MG63 (cell line): Measurements from ENCODE around the gene SAMD9. TPM values are rescaled to one million over a fixed set of nuclear protein-coding genes. Genes with fewer than 3 reads are reported as not detected.
A peak's percentile ranks its signal among the peaks of the same experiment; 100 is the strongest.
"Not testable (repeated sequence)": the region's sequence is repeated elsewhere in the genome, so short reads cannot be mapped to it uniquely, and the experiment has no call there.

Experiments used
- DNase-seq: peaks from one replicate; pipeline ENCODE4 v3.0.0-alpha.2; 2020
- H3K27me3 ChIP-seq: fragments of 250-450 bp; sonication (Bioruptor Pico); 2 replicates; pipeline ENCODE4 v1.5.1; 2020; ENCODE audit warnings: mild to moderate bottlenecking, moderate library complexity
- H3K36me3 ChIP-seq: fragments of 250-450 bp; sonication (Bioruptor Pico); 2 replicates; pipeline ENCODE4 v1.5.1; 2020; ENCODE audit warnings: mild to moderate bottlenecking, moderate library complexity
- H3K4me3 ChIP-seq: fragments of 250-450 bp; sonication (Bioruptor Pico); 2 replicates; pipeline ENCODE4 v1.5.1; 2020; ENCODE audit warnings: mild to moderate bottlenecking, moderate library complexity
- H3K9me3 ChIP-seq: fragments of 250-450 bp; sonication (Bioruptor Pico); 2 replicates; pipeline ENCODE4 v1.5.1; 2020; ENCODE audit warnings: mild to moderate bottlenecking, moderate library complexity
- total RNA-seq: library from RNA; depleted of rRNA; stranded (reverse); fragments of >200 nt; shearing (Covaris generic); gene quantifications from 2 replicates; pipeline ENCODE4 v1.2.3, GENCODE V29; 2014; ENCODE audit warnings: low replicate concordance

Gene SAMD9
- total RNA-seq, 1 experiment from 2014 or later, result 3.8 TPM

GRCh38 chr7:93133005-93133404 is 15.2 kb upstream of the SAMD9 start:
- no peak for DNase-seq
- H3K4me3 ChIP-seq, result no peak overlapping the region
- no peaks in the 10 kb centered on the region for H3K9me3 ChIP-seq
- no peaks in the 10 kb centered on the region for H3K27me3 ChIP-seq
- peaks cover 8% of the 10 kb centered on the region; the same call in 1 of the 2 replicates for H3K36me3 ChIP-seq

- Histone ChIP-seq H3K9me3 (no peaks in the 10 kb centered on the region), H3K27me3 (no peaks in the 10 kb centered on the region), H3K4me3 (no peak overlapping the region), H3K36me3 (peaks cover 8% of the 10 kb centered on the region; the same call in 1 of the 2 replicates)
- DNase-seq, result no peak
Observed at GRCh38 chr7:93132216-93132615, 14.4 kb upstream of the SAMD9 start.

GRCh38 chr7:93126954-93127353 is 9.2 kb upstream of the SAMD9 start:
- not testable (repeated sequence) for DNase-seq, H3K27me3 ChIP-seq, H3K9me3 ChIP-seq, H3K36me3 ChIP-seq, H3K4me3 ChIP-seq

GRCh38 chr7:93123532-93123931 is 5.8 kb upstream of the SAMD9 start:
- not testable (repeated sequence) for H3K36me3 ChIP-seq, H3K9me3 ChIP-seq, H3K27me3 ChIP-seq, DNase-seq, H3K4me3 ChIP-seq

GRCh38 chr7:93120592-93121549 is 3.1 kb upstream of the SAMD9 start:
- H3K27me3 ChIP-seq, result no peaks in the 10 kb centered on the region
- no peak overlapping the region for H3K4me3 ChIP-seq
- DNase-seq, result no peak
- no peaks in the 10 kb centered on the region for H3K36me3 ChIP-seq
- H3K9me3 ChIP-seq, result no peaks in the 10 kb centered on the region

- DNase-seq, result peak; percentile 61
Observed at GRCh38 chr7:93119191-93119905, 1.6 kb upstream of the SAMD9 start.

GRCh38 chr7:93117327-93117726 is 452 bp downstream of the SAMD9 start:
- peaks cover 2% of the 10 kb centered on the region; the same call in 1 of the 2 replicates for H3K36me3 ChIP-seq
- H3K27me3 ChIP-seq, result no peaks in the 10 kb centered on the region
- peak overlapping the region; percentile 52 for H3K4me3 ChIP-seq
- H3K9me3 ChIP-seq, result no peaks in the 10 kb centered on the region
- no peak for DNase-seq

More at GRCh38 chr7:93119191-93119905, 1.6 kb upstream of the SAMD9 start:
- H3K4me3 ChIP-seq, result no peak overlapping the region
- no peaks in the 10 kb centered on the region for H3K9me3 ChIP-seq
- no peaks in the 10 kb centered on the region for H3K27me3 ChIP-seq
- peaks cover 1% of the 10 kb centered on the region; the same call in 1 of the 2 replicates for H3K36me3 ChIP-seq

- peak overlapping the region; percentile 52 for H3K4me3 ChIP-seq
- peaks cover 2% of the 10 kb centered on the region; the same call in 1 of the 2 replicates for H3K36me3 ChIP-seq
Observed at GRCh38 chr7:93115796-93116195, 2.0 kb downstream of the SAMD9 start.

GRCh38 chr7:93108003-93108402 is 9.8 kb downstream of the SAMD9 start:
- Histone ChIP-seq H3K4me3 (no peak overlapping the region), H3K9me3 (no peaks in the 10 kb centered on the region), H3K36me3 (peaks cover 14% of the 10 kb centered on the region), H3K27me3 (no peaks in the 10 kb centered on the region)
- DNase-seq, result no peak

More at GRCh38 chr7:93115796-93116195, 2.0 kb downstream of the SAMD9 start:
- DNase-seq, result no peak
- Histone ChIP-seq H3K27me3 (no peaks in the 10 kb centered on the region), H3K9me3 (no peaks in the 10 kb centered on the region)

GRCh38 chr7:93097388-93097787 is 20.4 kb downstream of the SAMD9 start:
- no peak for DNase-seq
- Histone ChIP-seq H3K27me3 (no peaks in the 10 kb centered on the region), H3K9me3 (no peaks in the 10 kb centered on the region), H3K36me3 (no peaks in the 10 kb centered on the region), H3K4me3 (no peak overlapping the region)

GRCh38 chr7:93092757-93093370 is 24.9 kb downstream of the SAMD9 start:
- DNase-seq, result no peak
- no peaks in the 10 kb centered on the region for H3K9me3 ChIP-seq
- no peak overlapping the region for H3K4me3 ChIP-seq
- H3K36me3 ChIP-seq, result no peaks in the 10 kb centered on the region
- no peaks in the 10 kb centered on the region for H3K27me3 ChIP-seq

GRCh38 chr7:93073357-93073756 is 44.4 kb downstream of the SAMD9 start:
- H3K4me3 ChIP-seq, H3K9me3 ChIP-seq, DNase-seq, H3K36me3 ChIP-seq, H3K27me3 ChIP-seq: not testable (repeated sequence)

- Histone ChIP-seq H3K9me3 (no peaks in the 10 kb centered on the region), H3K4me3 (no peak overlapping the region), H3K27me3 (no peaks in the 10 kb centered on the region), H3K36me3 (no peaks in the 10 kb centered on the region)
- DNase-seq, result no peak
Observed at GRCh38 chr7:93062599-93062998, 55.2 kb downstream of the SAMD9 start.

- H3K27me3 ChIP-seq, result no peaks in the 10 kb centered on the region
- no peak for DNase-seq
- H3K36me3 ChIP-seq, result no peaks in the 10 kb centered on the region
- no peak overlapping the region for H3K4me3 ChIP-seq
- no peaks in the 10 kb centered on the region for H3K9me3 ChIP-seq
Observed at GRCh38 chr7:93060865-93061264, 56.9 kb downstream of the SAMD9 start.

- Histone ChIP-seq H3K27me3 (no peaks in the 10 kb centered on the region), H3K9me3 (no peaks in the 10 kb centered on the region), H3K4me3 (no peak overlapping the region), H3K36me3 (no peaks in the 10 kb centered on the region)
- no peak for DNase-seq
Observed at GRCh38 chr7:93060025-93060424, 57.8 kb downstream of the SAMD9 start.

GRCh38 chr7:93056621-93057020 is 61.2 kb downstream of the SAMD9 start:
- H3K9me3 ChIP-seq, H3K4me3 ChIP-seq, H3K36me3 ChIP-seq, DNase-seq, H3K27me3 ChIP-seq: not testable (repeated sequence)

GRCh38 chr7:93055543-93056107 is 62.2 kb downstream of the SAMD9 start:
- H3K27me3 ChIP-seq, result no peaks in the 10 kb centered on the region
- DNase-seq, result no peak
- no peak overlapping the region for H3K4me3 ChIP-seq
- H3K9me3 ChIP-seq, result no peaks in the 10 kb centered on the region
- H3K36me3 ChIP-seq, result no peaks in the 10 kb centered on the region
